NCI-H345 (cell line): ENCODE results near the gene CD320.
"Not testable (repeated sequence)": the region's sequence is repeated elsewhere in the genome, so short reads cannot be mapped to it uniquely, and the experiment has no call there.

Experiments used
- DNase-seq: peaks from one replicate; lab custom pipeline; 2025; lab: John Stamatoyannopoulos, UW

CD320 gene

GRCh38 chr19:8308891-8309291 is 733 bp upstream of the CD320 start:
- DNase-seq, result no peak

GRCh38 chr19:8307400-8307964 is 676 bp downstream of the CD320 start:
- peak; percentile 28 for DNase-seq

GRCh38 chr19:8306235-8307054 is 1.7 kb downstream of the CD320 start:
- no peak for DNase-seq

GRCh38 chr19:8305798-8306197 is 2.4 kb downstream of the CD320 start:
- no peak for DNase-seq

GRCh38 chr19:8304841-8305621 is 3.1 kb downstream of the CD320 start:
- DNase-seq, result no peak

GRCh38 chr19:8302734-8303133 is 5.4 kb downstream of the CD320 start:
- DNase-seq, result no peak

- DNase-seq, result no peak
Observed at GRCh38 chr19:8302357-8302691, 5.8 kb downstream of the CD320 start.

GRCh38 chr19:8291337-8291736 is 16.8 kb downstream of the CD320 start:
- DNase-seq, result not testable (repeated sequence)

GRCh38 chr19:8276508-8276907 is 31.6 kb downstream of the CD320 start:
- DNase-seq, result not testable (repeated sequence)

- DNase-seq, result no peak
Observed at GRCh38 chr19:8269724-8270123, 38.4 kb downstream of the CD320 start.

GRCh38 chr19:8265872-8266271 is 42.3 kb downstream of the CD320 start:
- no peak for DNase-seq

- not testable (repeated sequence) for DNase-seq
Observed at GRCh38 chr19:8264248-8264647, 43.9 kb downstream of the CD320 start.

GRCh38 chr19:8262431-8262830 is 45.7 kb downstream of the CD320 start:
- DNase-seq, result no peak

- DNase-seq, result no peak
Observed at GRCh38 chr19:8261881-8262280, 46.3 kb downstream of the CD320 start.

- no peak for DNase-seq
Observed at GRCh38 chr19:8261347-8261746, 46.8 kb downstream of the CD320 start.

- DNase-seq, result no peak
Observed at GRCh38 chr19:8259922-8260247, 48.3 kb downstream of the CD320 start.

GRCh38 chr19:8259142-8259921 is 48.8 kb downstream of the CD320 start:
- no peak for DNase-seq

GRCh38 chr19:8257052-8257443 is 51.1 kb downstream of the CD320 start:
- DNase-seq, result no peak

- no peak for DNase-seq
Observed at GRCh38 chr19:8256276-8257051, 51.7 kb downstream of the CD320 start.

- DNase-seq, result no peak
Observed at GRCh38 chr19:8255426-8256125, 52.6 kb downstream of the CD320 start.
